Limb (tissue), 2 donors: ENCODE data around the gene PLA2G2E.
"Not testable (repeated sequence)": the region's sequence is repeated elsewhere in the genome, so short reads cannot be mapped to it uniquely, and the experiment has no call there.

Source experiments
- DNase-seq, 2 donors: peaks; one replicate each; pipeline ENCODE4 v3.0.0-alpha.2; 2016; ENCODE audit errors: extremely low spot score in 2 of 2

The PLA2G2E gene

GRCh38 chr1:19884312-19884711 is 39.1 kb downstream of the PLA2G2E start:
- DNase-seq: no peak

GRCh38 chr1:19882111-19883071 is 41.0 kb downstream of the PLA2G2E start, which contains the start of gene OTUD3:
Gene OTUD3 (plus strand): TSS chr1:19882395. CDS start chr1:19882514, 119 bp downstream.
- peak; percentile 95 to 98 for DNase-seq

- DNase-seq: not testable (repeated sequence)
These were observed 42.6 kb downstream of the PLA2G2E start for GRCh38 chr1:19880841-19881240.

GRCh38 chr1:19879661-19880060 is 43.8 kb downstream of the PLA2G2E start:
- DNase-seq: no peak

- DNase-seq: no peak
These were observed 44.2 kb downstream of the PLA2G2E start for GRCh38 chr1:19879227-19879626.

- no peak for DNase-seq
These were observed 44.8 kb downstream of the PLA2G2E start for GRCh38 chr1:19878637-19878985.

DNA sequence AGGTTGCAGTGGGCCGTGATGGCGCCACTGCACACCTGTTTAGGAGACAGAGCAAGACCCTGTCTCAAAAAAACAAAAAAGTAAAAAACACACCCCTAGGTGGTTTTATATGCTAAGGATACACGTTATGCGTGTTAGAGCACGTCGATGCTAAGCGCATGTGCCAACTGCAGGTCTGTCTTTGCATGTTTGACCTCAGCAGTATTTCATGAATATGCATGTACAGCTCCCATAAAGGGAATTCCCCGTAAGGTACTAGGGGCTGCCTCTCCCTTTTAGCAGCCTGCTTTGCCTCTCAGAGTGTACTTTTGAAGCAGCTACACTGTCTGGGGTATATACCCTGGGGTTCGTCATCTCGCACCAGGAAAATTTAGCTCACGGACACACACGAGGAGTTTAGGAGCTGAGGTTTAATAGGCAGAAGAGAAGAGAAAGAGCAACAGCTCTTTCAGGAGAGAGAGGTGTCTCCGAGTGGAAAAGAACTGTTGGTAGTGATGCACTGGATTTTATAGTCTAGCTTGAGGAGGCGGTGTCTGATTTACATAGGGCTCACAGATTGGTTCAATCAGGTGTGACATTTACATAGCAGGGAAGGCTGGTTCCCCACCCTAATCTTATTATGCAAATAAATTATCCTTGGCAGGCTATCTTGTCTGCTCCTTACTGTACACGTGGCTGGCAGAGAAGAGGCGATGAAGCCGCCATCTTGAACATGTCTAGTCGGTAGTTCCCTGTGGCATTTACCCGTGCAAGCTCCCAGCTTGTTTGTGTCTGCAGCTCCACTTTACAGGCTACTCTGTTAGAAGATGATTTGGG is 45.4 kb downstream of the PLA2G2E start:
- DNase-seq: no peak

DNA sequence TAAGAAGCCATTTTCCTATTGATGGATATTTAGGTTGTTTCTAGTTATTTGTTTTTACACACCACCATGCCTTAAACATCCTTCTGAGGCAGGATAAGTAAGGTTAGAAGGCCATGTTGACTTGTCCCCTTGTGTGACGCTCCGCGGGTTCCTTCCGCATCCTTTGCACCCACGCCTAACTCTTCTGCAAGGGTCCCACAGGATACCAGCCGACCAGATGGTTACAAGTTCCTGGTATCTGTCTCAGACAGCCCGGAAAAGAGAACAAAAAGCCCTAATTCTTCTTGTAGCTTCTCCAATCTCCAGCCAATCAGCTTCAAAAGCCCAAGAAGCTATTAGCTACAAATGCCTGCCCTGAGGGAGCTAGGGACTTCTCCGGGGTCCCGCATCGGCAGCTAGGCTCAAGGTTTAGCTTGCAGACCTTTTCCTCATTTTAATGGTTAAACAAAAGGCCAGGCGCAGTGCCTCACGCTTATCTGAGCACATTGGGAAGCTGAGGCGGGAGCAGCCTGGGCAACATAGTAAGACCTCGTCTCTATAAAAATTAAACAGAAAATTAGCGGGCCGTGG is 46.2 kb downstream of the PLA2G2E start:
- DNase-seq: no peak

DNA sequence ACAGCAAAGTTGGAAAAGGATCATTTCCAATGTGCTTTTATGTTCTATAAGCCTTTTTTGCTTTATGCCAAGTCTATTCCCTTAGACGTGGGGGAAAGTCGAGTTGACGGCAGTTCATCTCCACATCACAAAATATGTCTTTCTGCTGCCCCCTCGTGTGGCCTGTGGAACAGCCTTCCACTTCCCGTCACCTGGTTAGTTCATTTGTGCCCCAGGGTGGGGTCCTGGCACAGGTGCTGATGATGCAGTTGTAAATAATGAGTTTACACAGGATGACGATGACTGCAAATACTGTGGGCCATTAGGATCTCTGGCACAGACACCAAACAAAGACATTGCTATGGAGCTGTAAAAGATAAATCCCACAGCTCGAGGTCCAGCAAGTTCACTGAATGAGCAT is 51.2 kb downstream of the PLA2G2E start:
- DNase-seq: no peak
